GM12865 (cell line): ENCODE measurements around the gene C19orf33.

Source experiments
- DNase-seq: peaks from one replicate; pipeline ENCODE4 v3.0.0; 2010; ENCODE audit warnings: low read depth
- H3K4me3 ChIP-seq: 2 replicates; pipeline ENCODE4 v1.5.1; 2011; ENCODE audit warnings: mild to moderate bottlenecking, low read depth, low read length, control low read depth
- CTCF ChIP-seq: IDR thresholded peaks from 2 replicates; pipeline ENCODE4 v1.5.1; 2011; ENCODE audit warnings: low read length, control low read depth, low read depth, inconsistent platforms; ENCODE audit not compliant: insufficient read depth; ENCODE audit errors: missing control alignments

The C19orf33 gene

DNA sequence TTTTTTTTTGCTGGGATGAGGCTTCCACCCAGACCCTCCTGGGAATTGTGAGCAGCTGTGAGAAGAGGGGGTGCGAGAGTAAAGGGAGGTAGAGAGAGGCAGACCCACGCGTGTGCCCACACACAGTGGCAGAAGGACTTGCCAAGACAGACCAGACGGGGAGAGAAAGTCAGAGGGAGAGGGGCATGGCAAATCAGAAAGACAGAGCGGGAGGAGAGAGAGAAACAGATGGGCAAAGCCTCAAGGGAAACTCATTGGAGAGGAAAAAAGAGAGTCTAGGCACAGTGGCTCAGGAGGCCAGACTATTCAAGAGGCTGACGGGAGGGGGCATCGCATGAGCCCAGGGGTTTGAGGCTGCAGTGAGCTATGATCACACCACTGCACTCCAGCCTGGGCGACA, 48.6 kb downstream of the C19orf33 start:
- no peak for DNase-seq
- TF ChIP-seq CTCF: no peak
- H3K4me3 ChIP-seq: no peak overlapping the region
